KBM-7 (cell line): ENCODE data around the gene MYOC.
"Not testable (repeated sequence)": the region's sequence is repeated elsewhere in the genome, so short reads cannot be mapped to it uniquely, and the experiment has no call there.

ENCODE experiments used
- DNase-seq: peaks from one replicate; pipeline ENCODE4 v3.0.0-alpha.2; 2015
- in situ Hi-C: fragments of 300-500 bp; cut with MboI; formaldehyde crosslinking; loops from 2 replicates; pipeline ENCODE4 v1.14.3; 2020; ENCODE audit warnings: low sequenced_read_pairs, low pct_unique_long_range_greater_than_20kb, mixed read lengths

MYOC gene

GRCh38 chr1:171652234-171652822, at the start of gene MYOC:
TSS of gene MYOC (minus strand) at chr1:171652688. CDS start at chr1:171652611, 77 bp downstream.
- DNase-seq: no peak
- in situ Hi-C loops: no loop called here

GRCh38 chr1:171699531-171699930, 47.0 kb upstream of the MYOC start:
- in situ Hi-C loops: no loop called here
- no peak for DNase-seq

GRCh38 chr1:171695772-171696171, 43.3 kb upstream of the MYOC start:
- DNase-seq, in situ Hi-C loops: not testable (repeated sequence)

DNA sequence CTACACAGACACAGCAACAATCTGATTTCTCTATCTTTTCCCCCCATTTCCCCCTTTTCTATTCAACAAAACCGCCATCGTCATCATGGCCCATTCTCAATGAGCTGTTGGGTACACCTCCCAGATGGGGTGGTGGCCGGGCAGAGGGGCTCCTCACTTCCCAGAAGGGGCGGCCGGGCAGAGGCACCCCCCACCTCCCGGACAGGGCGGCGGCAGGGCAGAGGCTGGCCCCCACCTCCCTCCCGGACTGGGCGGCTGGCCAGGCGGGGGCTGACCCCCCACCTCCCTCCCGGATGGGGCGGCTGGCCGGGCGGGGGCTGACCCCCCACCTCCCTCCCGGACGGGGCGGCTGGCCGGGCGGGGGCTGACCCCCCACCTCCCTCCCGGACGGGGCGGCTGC, 41.1 kb upstream of the MYOC start:
- in situ Hi-C loops: not testable (repeated sequence)

DNA sequence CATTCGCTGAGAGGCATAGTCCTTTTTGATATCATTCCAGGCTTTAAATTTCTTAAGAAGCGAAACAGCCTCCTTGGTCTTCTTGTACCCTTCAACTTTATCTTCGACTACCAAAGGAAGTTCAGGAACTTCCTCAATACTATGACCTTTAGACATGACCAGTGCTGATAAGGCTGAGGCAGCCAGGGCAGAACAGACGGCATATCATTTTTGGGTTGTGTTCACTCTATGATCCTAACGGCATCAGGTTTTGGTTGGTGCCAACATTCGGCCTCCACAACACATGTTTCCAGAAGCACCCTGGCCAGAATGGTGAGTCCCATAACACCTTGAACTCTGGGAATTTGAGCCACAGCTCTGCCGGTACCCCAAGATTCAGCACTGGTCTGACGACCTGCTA, 31.4 kb upstream of the MYOC start:
- in situ Hi-C loops: no loop called here
- no peak for DNase-seq

More for the DNA sequence above, 41.1 kb upstream of the MYOC start:
- DNase-seq: not testable (repeated sequence)

DNA sequence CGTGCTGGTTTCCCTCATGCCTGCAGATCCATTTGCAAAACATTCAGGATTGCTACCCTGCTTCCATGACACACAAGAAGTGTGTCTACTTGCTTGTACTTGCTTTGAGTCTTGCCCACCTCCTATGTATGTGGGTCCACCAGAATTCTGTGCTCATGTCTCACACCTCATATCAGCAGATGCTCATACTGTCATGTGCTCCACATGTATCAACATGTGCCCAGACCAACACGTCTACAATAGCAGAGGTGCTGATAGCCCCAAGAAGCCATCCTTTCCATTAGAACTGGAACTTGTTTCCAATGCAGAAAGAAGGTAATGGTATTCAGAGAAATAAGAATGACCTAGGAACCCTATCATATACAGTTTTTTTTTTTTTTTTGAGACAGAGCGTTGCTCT, 27.9 kb upstream of the MYOC start:
- DNase-seq: no peak
- in situ Hi-C loops: no loop called here

GRCh38 chr1:171676823-171677222, 24.3 kb upstream of the MYOC start:
- in situ Hi-C loops: no loop called here
- DNase-seq: no peak

GRCh38 chr1:171674431-171675405, 22.2 kb upstream of the MYOC start:
- in situ Hi-C loops: no loop called here
- no peak for DNase-seq

GRCh38 chr1:171670739-171671138, 18.3 kb upstream of the MYOC start:
- in situ Hi-C loops: no loop called here

DNA sequence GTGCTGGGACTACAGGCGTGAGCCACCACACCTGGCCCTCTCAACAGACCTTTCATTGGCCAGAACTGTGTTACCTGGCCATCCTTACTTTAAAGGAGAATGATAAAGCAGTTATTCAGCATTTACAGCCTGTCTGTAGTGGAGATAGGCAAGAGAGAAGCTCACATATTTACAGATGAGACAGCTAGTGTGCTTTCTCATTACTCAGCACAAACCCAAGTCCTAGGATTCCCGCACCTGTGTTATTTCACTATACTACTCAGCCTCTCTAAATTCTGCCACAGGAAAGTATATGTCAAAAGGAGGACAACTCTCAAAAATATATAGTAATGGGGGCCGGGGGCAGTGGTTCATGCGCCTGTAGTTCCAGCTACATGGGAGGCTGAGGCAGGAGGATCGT, 15.9 kb upstream of the MYOC start:
- in situ Hi-C loops: no loop called here

More at GRCh38 chr1:171670739-171671138, 18.3 kb upstream of the MYOC start:
- no peak for DNase-seq

DNA sequence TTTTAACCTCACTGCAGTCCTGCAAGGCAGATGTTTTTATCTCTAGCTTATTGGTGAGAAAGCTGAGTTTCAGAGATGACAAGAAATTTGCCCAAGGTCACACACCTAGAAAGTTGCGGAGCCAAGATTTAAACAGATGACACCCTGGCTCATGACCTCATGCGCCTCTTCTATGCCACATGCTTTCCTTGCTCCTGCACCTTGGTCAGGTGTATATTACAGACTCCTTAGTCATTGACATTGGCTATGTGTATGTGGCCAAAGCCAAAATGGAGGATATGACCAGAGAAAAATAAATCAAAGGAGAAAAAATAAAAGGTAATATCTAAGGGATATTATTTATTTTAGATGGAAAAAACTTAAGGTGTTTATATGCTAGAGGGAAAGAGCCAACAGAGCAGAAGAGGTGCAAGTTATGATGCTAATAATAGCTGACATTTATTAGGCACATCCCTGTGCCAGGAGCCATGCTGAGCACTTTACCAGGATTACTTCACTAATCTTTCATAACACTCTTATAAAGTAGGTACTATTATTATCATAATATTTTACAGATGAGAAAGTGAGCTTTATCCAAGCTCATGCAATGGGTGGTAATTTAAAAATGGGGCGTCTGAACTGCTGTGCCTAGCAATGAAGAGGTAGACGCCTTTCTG, 13.8 kb upstream of the MYOC start:
- DNase-seq: no peak
- in situ Hi-C loops: no loop called here

More for the DNA sequence above, 15.9 kb upstream of the MYOC start:
- DNase-seq: no peak

- in situ Hi-C loops: no loop called here
- DNase-seq: no peak
These were observed 12.5 kb upstream of the MYOC start for GRCh38 chr1:171664976-171665375.

DNA sequence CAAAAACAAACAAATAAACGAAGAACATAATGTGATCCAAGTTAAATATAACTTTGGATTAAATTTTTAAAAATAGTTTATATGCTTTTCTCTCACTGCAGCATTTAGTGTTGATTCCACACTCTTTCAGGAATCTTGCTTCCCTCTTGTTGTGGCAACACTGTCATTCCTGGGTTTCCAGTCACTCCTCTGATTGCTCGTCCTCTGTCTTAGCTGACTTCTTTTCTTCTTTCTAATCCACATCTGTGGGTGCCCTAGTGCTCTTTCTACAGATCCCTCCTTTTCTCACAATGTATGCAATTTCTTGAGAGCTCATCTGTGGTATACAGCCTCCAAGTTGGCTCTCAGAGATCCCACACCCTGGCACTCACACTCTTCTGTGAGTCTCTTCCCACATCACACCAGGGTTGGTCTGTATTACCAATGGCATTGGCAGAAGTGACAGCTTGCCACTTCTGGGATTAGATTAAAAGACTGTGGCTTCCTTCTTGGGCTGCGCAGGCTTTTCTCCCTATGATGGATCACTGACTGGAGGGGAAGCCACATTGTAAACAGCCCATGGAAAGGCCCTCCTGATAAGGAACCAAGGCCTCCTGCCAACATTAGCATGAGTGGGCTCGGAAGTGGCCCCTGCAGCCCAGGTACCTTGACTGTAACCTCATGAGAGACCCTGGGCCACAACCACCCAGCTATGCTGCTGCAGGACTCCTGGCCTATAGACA, 11.5 kb upstream of the MYOC start:
- in situ Hi-C loops: no loop called here
- DNase-seq: no peak

GRCh38 chr1:171663036-171663853, 10.8 kb upstream of the MYOC start:
- no peak for DNase-seq
- in situ Hi-C loops: no loop called here

DNA sequence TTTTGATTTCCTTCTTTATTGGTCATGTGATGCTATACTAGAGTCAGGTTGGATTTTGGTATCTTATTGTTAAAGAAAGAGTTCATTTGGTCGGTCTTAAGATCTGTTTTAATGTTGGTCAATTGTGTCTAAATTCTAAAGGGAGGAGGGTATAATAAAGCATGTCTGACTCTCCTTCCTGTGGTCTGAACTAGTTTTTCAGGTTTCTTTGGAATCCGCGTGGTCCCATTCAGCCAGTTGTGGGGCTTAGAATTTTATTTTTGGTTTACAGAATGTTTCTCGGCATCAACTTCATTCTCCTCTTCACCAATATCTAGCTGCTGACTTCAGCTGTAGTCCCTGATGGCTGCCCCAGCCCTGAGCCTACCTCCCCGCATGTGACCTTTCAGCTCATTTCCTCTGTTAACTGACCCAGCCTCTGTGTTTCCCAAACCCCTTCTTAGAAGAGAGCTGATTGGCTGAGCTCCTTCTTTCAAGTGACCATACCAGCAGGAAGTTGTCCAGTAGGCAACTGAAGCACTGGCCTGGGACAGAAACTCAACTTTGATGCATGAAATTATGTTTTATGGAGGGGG, 8.7 kb upstream of the MYOC start:
- DNase-seq: no peak
- in situ Hi-C loops: no loop called here

- in situ Hi-C loops, DNase-seq: not testable (repeated sequence)
These were observed 3.7 kb upstream of the MYOC start for GRCh38 chr1:171656206-171656605.

DNA sequence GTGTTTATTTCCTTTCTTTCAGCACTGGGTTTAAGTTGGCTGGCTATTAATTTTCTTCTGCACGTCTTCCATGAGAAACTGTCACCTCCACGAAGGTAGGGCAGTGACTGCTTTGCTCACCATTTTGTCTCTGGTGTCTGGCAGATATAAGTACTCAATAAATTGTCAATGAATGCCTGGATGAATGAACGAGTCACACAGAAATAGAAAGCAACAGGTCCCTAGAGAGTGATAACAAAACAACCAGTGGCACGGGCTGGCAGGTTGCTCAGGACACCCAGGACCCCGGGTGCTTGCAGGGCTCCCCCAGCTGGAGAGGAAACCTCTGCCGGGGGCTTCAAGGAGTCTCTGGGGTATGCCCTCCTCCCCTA, 3.2 kb upstream of the MYOC start:
- in situ Hi-C loops: no loop called here
- DNase-seq: no peak
